Calu3 (cell line): Measurements from ENCODE around the gene HIGD1A. TPM values are rescaled to one million over a fixed set of nuclear protein-coding genes. Genes with fewer than 3 reads are reported as not detected.

Experiments
- BruUV-seq: library from RNA; stranded (reverse); fragments of 400-500 nt; replicated peaks from 2 replicates; lab custom pipeline; 2021; lab: Mats Ljungman, UMichigan
- CTCF ChIA-PET: fragments of 300-600 bp; sonication (Branson Sonifier 250); formaldehyde crosslinking; loops from one replicate; lab custom pipeline; 2022; ENCODE audit warnings: antibody characterized with exemption; lab: Charles Lee
- DNase-seq: peaks from one replicate; pipeline ENCODE4 v3.0.0; 2022
- H3K27ac Mint-ChIP-seq: one replicate; pipeline ENCODE4 v1.8.0; 2022; ENCODE audit warnings: mixed read lengths; ENCODE audit not compliant: unreplicated experiment
- H3K27me3 Mint-ChIP-seq: one replicate; pipeline ENCODE4 v1.8.0; 2022; ENCODE audit warnings: mixed read lengths; ENCODE audit not compliant: unreplicated experiment
- H3K36me3 Mint-ChIP-seq: one replicate; pipeline ENCODE4 v1.8.0; 2022; ENCODE audit warnings: mild to moderate bottlenecking, moderate library complexity, mixed read lengths; ENCODE audit not compliant: insufficient read depth, unreplicated experiment
- H3K4me1 Mint-ChIP-seq: one replicate; pipeline ENCODE4 v1.8.0; 2022; ENCODE audit warnings: mild to moderate bottlenecking, low read depth, mixed read lengths; ENCODE audit not compliant: unreplicated experiment
- H3K4me3 Mint-ChIP-seq: one replicate; pipeline ENCODE4 v1.8.0; 2022; ENCODE audit warnings: mild to moderate bottlenecking, low read depth, moderate library complexity, mixed read lengths; ENCODE audit not compliant: unreplicated experiment
- H3K9me3 Mint-ChIP-seq: one replicate; pipeline ENCODE4 v1.8.0; 2022; ENCODE audit warnings: low read depth, mixed read lengths; ENCODE audit not compliant: unreplicated experiment
- intact Hi-C: fragments of 100-400 bp; cut with micrococcal nuclease; formaldehyde crosslinking; loops from one replicate; pipeline ENCODE4 v1.10.0; 2022; ENCODE audit not compliant: unreplicated experiment
- total RNA-seq: library from RNA; stranded (reverse); gene quantifications from 2 replicates; pipeline ENCODE4 v1.2.3, GENCODE V29; 2022
- TF ChIP-seq, protein P1 (sequence below): fragments of 200-600 bp; IDR thresholded peaks from one replicate; pipeline ENCODE4 v1.8.0; 2022; ENCODE audit warnings: antibody characterized with exemption; ENCODE audit not compliant: unreplicated experiment

HIGD1A gene
- total RNA-seq, 1 experiment from 2014 or later, result 88.1 TPM

DNA sequence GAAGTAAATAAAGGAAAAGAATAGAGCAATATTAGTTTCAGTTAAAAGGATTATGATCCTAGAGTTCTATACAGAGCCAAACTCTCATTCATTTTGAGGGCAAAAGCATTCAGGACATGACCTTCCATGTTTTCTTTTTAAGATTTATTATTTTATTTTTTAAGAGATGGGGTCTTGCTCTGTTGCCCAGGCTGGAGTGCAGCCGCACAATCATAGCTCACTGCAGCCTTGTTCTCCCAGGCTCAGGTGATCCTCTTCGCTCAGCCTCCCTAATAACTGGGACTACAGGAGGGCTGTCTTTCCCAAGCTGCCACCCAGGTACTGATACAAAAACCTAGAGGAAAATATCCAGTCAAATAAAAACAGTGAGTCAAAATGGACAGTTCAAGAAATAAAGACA is 17.7 kb downstream of the HIGD1A start:
- H3K27me3 Mint-ChIP-seq, result no peaks in the 10 kb centered on the region
- H3K4me3 Mint-ChIP-seq, result no peak overlapping the region
- DNase-seq, result no peak
- no peaks in the 10 kb centered on the region for H3K4me1 Mint-ChIP-seq
- TF ChIP-seq, protein P1, sequence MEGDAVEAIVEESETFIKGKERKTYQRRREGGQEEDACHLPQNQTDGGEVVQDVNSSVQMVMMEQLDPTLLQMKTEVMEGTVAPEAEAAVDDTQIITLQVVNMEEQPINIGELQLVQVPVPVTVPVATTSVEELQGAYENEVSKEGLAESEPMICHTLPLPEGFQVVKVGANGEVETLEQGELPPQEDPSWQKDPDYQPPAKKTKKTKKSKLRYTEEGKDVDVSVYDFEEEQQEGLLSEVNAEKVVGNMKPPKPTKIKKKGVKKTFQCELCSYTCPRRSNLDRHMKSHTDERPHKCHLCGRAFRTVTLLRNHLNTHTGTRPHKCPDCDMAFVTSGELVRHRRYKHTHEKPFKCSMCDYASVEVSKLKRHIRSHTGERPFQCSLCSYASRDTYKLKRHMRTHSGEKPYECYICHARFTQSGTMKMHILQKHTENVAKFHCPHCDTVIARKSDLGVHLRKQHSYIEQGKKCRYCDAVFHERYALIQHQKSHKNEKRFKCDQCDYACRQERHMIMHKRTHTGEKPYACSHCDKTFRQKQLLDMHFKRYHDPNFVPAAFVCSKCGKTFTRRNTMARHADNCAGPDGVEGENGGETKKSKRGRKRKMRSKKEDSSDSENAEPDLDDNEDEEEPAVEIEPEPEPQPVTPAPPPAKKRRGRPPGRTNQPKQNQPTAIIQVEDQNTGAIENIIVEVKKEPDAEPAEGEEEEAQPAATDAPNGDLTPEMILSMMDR, result no peak
- peaks cover 16% of the 10 kb centered on the region for H3K36me3 Mint-ChIP-seq
- CTCF ChIA-PET, result no interaction called here
- H3K9me3 Mint-ChIP-seq, result no peaks in the 10 kb centered on the region
- BruUV-seq, result no TSS peak
- no peak overlapping the region for H3K27ac Mint-ChIP-seq
- intact Hi-C loops, result no loop called here

- H3K27ac Mint-ChIP-seq, result no peak overlapping the region
- TF ChIP-seq, protein P1, result no peak
- no peak for DNase-seq
- CTCF ChIA-PET, result no interaction called here
- H3K36me3 Mint-ChIP-seq, result peaks cover 13% of the 10 kb centered on the region
- no peaks in the 10 kb centered on the region for H3K27me3 Mint-ChIP-seq
- no peaks in the 10 kb centered on the region for H3K4me1 Mint-ChIP-seq
- BruUV-seq, result no TSS peak
- no peak overlapping the region for H3K4me3 Mint-ChIP-seq
- H3K9me3 Mint-ChIP-seq, result no peaks in the 10 kb centered on the region
- intact Hi-C loops, result no loop called here
These were observed 18.1 kb downstream of the HIGD1A start for GRCh38 chr3:42786212-42786611.

DNA sequence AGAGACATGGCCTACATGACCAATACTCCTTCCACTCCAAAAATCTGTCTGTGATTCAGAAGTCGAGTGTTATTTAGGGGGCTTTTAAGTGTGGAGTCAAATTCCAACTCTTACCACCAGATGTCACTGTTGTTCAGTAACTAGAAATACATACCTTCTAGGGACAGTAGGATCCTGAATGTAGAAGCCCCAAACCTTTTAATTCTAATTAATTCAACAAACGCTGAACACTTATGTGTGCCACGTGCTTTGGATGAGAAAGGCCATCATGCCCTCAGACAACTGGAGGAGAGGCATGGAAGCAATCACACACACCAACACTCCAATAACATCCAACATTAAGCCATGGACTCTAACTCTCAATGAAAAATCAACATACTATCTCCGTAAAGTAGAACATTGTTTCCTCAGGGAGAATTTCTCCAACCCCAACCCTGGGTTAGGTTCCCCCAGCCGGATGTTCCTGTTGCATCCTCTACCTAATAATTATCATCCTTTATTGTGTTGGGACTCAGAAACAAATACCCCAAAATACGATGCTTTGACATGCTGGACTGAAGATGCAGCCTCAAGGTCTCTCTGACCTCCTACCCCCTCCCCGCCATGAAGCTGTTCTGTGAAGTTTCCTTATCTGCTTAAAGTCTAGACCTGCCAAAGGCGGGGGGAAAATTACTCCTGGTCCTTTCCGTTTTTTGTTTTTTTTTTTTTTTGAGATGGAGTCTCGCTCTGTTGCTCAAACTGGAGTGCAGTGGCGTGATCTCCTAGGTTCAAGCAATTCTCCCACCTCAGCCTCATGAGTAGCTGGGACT is 23.2 kb downstream of the HIGD1A start:
- Mint-ChIP-seq H3K4me3 (no peak overlapping the region), H3K27ac (no peak overlapping the region), H3K9me3 (no peaks in the 10 kb centered on the region), H3K36me3 (no peaks in the 10 kb centered on the region), H3K27me3 (no peaks in the 10 kb centered on the region), H3K4me1 (peaks cover 14% of the 10 kb centered on the region)
- CTCF ChIA-PET, result interaction anchor here (1.3 to 2.1 kb wide), 2 partner anchors 50 to 100 kb away, joined by 4 to 20 read pairs; no protein-coding TSS in a partner anchor
- TF ChIP-seq, protein P1, result peak; percentile 64
- no TSS peak for BruUV-seq
- DNase-seq, result peak; percentile 36
- intact Hi-C loops, result loop anchor here (2.0 kb wide), 3 partner anchors 50 to 100 kb away; no protein-coding TSS in a partner anchor

- no TSS peak for BruUV-seq
- Mint-ChIP-seq H3K27ac (no peak overlapping the region), H3K36me3 (no peaks in the 10 kb centered on the region), H3K27me3 (no peaks in the 10 kb centered on the region), H3K4me3 (no peak overlapping the region), H3K9me3 (no peaks in the 10 kb centered on the region), H3K4me1 (peaks cover 14% of the 10 kb centered on the region)
- intact Hi-C loops, result loop anchor here (2.0 kb wide), 3 partner anchors 50 to 100 kb away; no protein-coding TSS in a partner anchor
- CTCF ChIA-PET, result interaction anchor here (0.7 to 2.1 kb wide), 7 partner anchors 17 to 517 kb away, joined by 3 to 20 read pairs (median 4); no protein-coding TSS in a partner anchor
- TF ChIP-seq, protein P1, result no peak
- DNase-seq, result no peak
These were observed 23.9 kb downstream of the HIGD1A start for GRCh38 chr3:42780398-42780797.
